ENCODE data around the gene KCNK7. TPM values are rescaled to one million over a fixed set of nuclear protein-coding genes. Genes with fewer than 3 reads are reported as not detected.

The KCNK7 gene
- total RNA-seq, 1 donor from 2014 or later = 0.69 TPM

- H3K27me3 Mint-ChIP-seq (ENCODE audit: unreplicated experiment) = peaks cover 17% of the 10 kb centered on the region
- TF ChIP-seq, protein P1, sequence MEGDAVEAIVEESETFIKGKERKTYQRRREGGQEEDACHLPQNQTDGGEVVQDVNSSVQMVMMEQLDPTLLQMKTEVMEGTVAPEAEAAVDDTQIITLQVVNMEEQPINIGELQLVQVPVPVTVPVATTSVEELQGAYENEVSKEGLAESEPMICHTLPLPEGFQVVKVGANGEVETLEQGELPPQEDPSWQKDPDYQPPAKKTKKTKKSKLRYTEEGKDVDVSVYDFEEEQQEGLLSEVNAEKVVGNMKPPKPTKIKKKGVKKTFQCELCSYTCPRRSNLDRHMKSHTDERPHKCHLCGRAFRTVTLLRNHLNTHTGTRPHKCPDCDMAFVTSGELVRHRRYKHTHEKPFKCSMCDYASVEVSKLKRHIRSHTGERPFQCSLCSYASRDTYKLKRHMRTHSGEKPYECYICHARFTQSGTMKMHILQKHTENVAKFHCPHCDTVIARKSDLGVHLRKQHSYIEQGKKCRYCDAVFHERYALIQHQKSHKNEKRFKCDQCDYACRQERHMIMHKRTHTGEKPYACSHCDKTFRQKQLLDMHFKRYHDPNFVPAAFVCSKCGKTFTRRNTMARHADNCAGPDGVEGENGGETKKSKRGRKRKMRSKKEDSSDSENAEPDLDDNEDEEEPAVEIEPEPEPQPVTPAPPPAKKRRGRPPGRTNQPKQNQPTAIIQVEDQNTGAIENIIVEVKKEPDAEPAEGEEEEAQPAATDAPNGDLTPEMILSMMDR (IDR thresholded peaks at IDR 0.05; ENCODE audit: partially characterized antibody, unreplicated experiment) = no peak
Measured at GRCh38 chr11:65617990-65618751, 22.6 kb upstream of the KCNK7 start.

DNA sequence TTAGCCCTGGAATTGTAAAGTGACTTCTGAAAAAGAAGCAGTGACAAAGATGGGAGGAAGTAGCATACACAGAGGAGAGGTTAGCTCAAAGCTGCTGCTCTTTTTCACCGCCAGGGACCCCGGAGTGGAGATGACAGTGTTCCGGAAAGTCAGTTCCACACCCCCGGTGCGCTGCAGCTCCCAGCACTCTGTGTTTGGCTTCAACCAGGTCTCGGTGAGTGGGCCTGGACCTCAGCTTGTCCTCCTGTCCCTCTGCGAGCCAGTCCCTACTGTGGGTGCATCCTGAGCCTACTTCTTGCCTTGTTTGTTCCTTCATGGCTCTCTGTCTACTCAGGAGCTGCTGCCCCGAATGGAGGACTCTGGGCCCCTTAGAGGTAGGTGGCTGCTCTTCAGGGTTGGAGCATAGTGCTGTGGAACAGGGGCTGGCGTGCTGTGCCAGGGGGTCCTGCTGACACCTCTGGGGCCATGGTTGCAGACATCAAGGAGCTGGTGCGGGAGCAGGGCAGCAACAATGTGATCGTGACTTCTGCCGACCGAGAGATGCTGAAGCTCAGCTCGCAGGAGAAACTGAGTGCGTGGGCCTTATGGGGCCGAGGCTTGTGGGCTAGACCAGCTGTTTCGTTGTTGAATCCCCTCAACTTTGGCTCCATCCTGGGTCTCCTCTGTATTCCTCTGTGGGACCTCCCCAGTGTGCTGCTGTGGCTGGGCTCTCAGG is 21.7 kb upstream of the KCNK7 start:
- no peaks in the 10 kb centered on the region for H3K36me3 Mint-ChIP-seq (ENCODE audit: unreplicated experiment)
- no peak for DNase-seq
- H3K27ac Mint-ChIP-seq (ENCODE audit: unreplicated experiment) = no peak overlapping the region
- H3K9me3 Mint-ChIP-seq (ENCODE audit: unreplicated experiment) = peaks cover 17% of the 10 kb centered on the region
- H3K27me3 Mint-ChIP-seq (ENCODE audit: unreplicated experiment) = peaks cover 17% of the 10 kb centered on the region
- TF ChIP-seq, protein P1 (IDR thresholded peaks at IDR 0.05; ENCODE audit: partially characterized antibody, unreplicated experiment) = no peak
- H3K4me1 Mint-ChIP-seq (ENCODE audit: low read depth, unreplicated experiment) = peaks cover 8% of the 10 kb centered on the region
- peak overlapping the region; percentile 96 for H3K4me3 Mint-ChIP-seq (ENCODE audit: unreplicated experiment)

More at GRCh38 chr11:65617990-65618751, 22.6 kb upstream of the KCNK7 start:
- no peak for DNase-seq
- Mint-ChIP-seq H3K4me3 (ENCODE audit: unreplicated experiment) (no peak overlapping the region), H3K36me3 (ENCODE audit: unreplicated experiment) (no peaks in the 10 kb centered on the region), H3K27ac (ENCODE audit: unreplicated experiment) (no peak overlapping the region), H3K9me3 (ENCODE audit: unreplicated experiment) (peaks cover 14% of the 10 kb centered on the region), H3K4me1 (ENCODE audit: low read depth, unreplicated experiment) (peaks cover 6% of the 10 kb centered on the region)

DNA sequence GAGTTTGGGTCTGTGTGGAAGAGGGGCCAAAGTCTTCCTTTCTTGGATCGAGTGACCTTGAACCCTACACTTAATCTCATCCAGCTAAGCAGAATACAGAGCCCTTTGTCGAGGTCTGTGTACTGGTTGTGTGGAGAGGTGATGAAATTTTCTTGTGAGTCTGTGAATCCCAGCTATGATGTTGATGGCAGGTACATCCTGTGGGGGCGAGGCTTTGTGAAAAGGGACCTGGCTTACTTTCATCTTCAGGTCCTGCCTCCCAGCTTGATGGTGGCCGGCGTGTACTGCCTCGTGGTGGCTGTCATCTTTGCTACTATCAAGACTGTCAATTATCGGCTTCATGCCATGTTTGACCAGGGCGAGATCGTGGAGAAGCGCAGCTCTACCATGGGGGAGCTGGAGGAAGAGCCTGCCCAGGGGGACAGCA is 21.0 kb upstream of the KCNK7 start:
- peaks cover 18% of the 10 kb centered on the region for H3K27me3 Mint-ChIP-seq (ENCODE audit: unreplicated experiment)
- peaks cover 17% of the 10 kb centered on the region for H3K9me3 Mint-ChIP-seq (ENCODE audit: unreplicated experiment)
- TF ChIP-seq, protein P1 (IDR thresholded peaks at IDR 0.05; ENCODE audit: partially characterized antibody, unreplicated experiment) = no peak
- peaks cover 12% of the 10 kb centered on the region for H3K4me1 Mint-ChIP-seq (ENCODE audit: low read depth, unreplicated experiment)
- H3K27ac Mint-ChIP-seq (ENCODE audit: unreplicated experiment) = peak overlapping the region; percentile 68
- no peak for DNase-seq
- peak overlapping the region; percentile 96 for H3K4me3 Mint-ChIP-seq (ENCODE audit: unreplicated experiment)
- no peaks in the 10 kb centered on the region for H3K36me3 Mint-ChIP-seq (ENCODE audit: unreplicated experiment)

DNA sequence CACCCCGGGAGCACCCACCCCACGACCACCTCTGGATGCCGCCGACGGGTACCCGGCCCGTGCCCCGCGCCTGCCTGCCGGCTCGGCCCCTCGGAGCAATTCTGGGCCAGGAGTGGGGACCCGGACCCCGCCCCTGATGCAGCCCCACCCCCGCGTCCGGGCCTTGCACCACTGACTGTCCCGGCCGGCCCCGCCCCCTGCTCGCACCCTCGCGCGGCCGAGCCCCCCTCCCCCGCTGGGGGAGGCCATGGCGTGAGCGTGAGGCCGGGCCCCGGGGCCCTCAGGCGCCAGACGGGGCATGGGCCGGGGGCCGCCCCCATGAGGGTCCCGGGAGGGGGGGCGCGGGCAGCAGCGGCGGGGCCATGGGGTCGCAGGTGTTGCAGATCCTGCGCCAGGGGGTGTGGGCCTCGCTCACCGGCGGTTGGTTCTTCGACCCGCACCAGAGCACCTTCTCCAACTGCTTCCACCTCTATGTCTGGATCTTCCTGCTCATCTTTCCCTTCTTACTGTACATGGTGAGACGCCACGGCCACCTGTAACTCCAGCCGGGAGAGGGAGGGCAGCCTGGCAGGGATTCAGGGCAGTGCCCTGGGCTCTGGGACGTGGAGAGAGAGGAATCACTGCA is 20.5 kb upstream of the KCNK7 start:
- Mint-ChIP-seq H3K9me3 (ENCODE audit: unreplicated experiment) (peaks cover 17% of the 10 kb centered on the region), H3K27ac (ENCODE audit: unreplicated experiment) (peak overlapping the region; percentile 68), H3K36me3 (ENCODE audit: unreplicated experiment) (no peaks in the 10 kb centered on the region), H3K4me1 (ENCODE audit: low read depth, unreplicated experiment) (peaks cover 12% of the 10 kb centered on the region), H3K4me3 (ENCODE audit: unreplicated experiment) (peak overlapping the region; percentile 96), H3K27me3 (ENCODE audit: unreplicated experiment) (peaks cover 18% of the 10 kb centered on the region)
- TF ChIP-seq, protein P1 (IDR thresholded peaks at IDR 0.05; ENCODE audit: partially characterized antibody, unreplicated experiment) = no peak
- peak; percentile 53 for DNase-seq

All from glutamatergic neuron (in vitro differentiated cells).